WI38 (cell line): ENCODE results near the gene ATR.
"Not testable (repeated sequence)": the region's sequence is repeated elsewhere in the genome, so short reads cannot be mapped to it uniquely, and the experiment has no call there.

Experiments
- H3K4me3 ChIP-seq: 2 replicates; pipeline ENCODE4 v1.5.1; 2011; ENCODE audit warnings: low read depth, mild to moderate bottlenecking, control low read depth, low read length
- TF ChIP-seq, protein P1 (sequence below): IDR thresholded peaks from 2 replicates; pipeline ENCODE4 v1.5.1; 2012; ENCODE audit warnings: low read depth, mild to moderate bottlenecking, control low read depth, low read length

The ATR gene

DNA sequence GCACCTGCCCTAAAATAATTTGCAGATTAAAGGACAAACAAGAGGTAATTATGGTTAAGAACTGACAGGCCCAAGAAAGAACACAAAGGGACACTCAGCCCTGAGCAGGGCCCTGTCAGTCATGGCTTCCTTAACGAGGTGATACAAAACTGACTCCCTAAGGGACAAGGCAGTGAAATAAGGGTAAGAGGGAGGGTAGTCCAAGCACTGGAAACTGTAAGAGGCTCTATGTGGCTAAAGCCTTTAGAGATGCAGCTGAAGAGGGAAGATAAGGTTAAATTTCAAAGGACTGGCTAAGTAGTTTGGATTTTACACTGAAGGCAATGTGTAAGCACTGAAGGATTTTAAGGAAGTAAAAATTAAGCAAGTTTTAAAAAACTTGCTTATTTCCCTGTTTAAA is 3.9 kb downstream of the ATR start:
- TF ChIP-seq, protein P1, sequence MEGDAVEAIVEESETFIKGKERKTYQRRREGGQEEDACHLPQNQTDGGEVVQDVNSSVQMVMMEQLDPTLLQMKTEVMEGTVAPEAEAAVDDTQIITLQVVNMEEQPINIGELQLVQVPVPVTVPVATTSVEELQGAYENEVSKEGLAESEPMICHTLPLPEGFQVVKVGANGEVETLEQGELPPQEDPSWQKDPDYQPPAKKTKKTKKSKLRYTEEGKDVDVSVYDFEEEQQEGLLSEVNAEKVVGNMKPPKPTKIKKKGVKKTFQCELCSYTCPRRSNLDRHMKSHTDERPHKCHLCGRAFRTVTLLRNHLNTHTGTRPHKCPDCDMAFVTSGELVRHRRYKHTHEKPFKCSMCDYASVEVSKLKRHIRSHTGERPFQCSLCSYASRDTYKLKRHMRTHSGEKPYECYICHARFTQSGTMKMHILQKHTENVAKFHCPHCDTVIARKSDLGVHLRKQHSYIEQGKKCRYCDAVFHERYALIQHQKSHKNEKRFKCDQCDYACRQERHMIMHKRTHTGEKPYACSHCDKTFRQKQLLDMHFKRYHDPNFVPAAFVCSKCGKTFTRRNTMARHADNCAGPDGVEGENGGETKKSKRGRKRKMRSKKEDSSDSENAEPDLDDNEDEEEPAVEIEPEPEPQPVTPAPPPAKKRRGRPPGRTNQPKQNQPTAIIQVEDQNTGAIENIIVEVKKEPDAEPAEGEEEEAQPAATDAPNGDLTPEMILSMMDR, result no peak
- H3K4me3 ChIP-seq, result no peak overlapping the region

DNA sequence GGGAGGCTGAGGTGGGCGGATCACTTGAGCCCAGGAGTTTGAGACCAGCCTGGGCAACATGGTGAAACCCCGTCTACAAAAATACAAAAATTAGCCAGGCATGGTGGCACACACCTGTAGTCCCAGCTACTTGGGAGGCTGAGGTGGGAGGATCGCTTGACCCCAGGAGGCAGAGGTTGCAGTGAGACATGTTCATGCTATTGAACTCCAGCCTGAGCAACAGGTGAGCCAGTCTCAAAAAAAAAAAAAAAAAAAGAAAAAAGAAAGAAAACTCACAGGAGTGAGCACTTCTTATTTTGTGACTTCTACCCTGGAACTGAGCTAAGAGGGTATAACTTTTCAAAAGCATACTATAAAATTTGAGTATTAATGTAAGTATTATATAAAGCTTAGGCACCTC is 4.3 kb downstream of the ATR start:
- not testable (repeated sequence) for H3K4me3 ChIP-seq

DNA sequence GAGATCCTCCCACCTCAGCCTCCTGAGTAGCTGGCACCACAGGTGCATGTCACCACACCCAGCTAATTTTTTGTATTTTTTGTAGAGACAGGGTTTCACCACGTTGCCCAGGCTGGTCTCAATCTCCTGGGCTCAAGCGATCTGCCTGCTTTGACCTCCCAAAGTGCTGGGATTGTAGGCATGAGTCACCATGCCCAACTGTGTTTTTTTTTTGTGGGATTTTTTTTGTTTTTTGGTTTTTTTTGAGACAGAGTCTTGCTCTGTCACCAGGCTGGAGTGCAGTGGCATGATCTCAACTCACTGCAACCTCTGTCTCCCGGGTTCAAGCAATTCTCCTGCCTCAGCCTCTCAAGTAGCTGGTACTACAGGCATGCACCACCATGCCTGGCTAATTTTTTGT is 9.1 kb downstream of the ATR start:
- H3K4me3 ChIP-seq, result not testable (repeated sequence)

DNA sequence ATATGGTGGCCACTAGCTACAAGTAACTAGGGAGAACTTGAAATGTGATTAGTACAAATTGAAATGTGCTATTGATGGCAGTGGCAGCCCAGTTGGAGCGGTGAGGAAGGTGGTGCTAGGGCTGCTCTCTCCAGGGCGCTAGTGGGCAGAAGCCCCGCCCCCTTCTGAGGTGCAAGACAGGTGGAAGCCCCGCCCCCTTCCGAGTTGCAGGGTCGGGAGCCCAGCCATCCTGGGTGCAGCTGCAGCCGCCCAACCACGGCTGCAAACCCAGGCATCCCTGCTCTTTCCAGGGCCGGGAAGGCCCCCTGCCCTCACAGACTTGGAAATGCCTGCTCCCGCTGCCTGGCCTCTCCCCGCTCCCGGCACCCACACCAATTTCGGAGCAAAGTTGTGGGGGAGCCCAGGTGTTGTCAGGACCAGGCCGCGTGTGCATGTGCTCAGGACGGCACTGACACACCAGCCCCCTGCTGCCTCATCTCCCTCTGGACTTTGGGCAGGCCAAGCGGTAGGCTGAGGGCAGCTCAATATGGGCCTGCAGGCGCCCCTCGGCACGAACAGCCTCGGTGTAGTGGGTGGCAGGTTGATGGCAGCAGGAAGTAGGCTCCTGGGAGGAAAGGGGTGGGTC is 10.0 kb downstream of the ATR start:
- no peak overlapping the region for H3K4me3 ChIP-seq
- TF ChIP-seq, protein P1, result no peak

DNA sequence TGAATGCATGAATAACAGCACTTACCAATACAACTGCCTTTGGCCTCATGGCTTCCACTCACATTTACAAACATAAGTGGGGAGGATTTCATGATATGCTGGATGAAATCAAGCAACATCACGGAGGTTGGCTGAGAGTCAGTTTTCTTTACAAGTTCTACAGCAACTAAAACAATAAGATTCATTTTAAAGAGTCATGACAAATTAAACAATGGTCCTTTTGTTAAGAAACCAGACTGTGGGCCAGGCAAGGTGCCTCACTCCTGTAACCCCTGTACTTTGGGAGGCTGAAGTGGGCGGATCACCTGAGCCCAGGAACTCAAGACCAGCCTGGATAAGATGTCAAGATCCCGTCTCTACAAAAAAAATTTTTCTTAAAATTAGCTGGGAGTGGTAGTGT is 12.4 kb downstream of the ATR start:
- no peak overlapping the region for H3K4me3 ChIP-seq
- TF ChIP-seq, protein P1, result no peak

DNA sequence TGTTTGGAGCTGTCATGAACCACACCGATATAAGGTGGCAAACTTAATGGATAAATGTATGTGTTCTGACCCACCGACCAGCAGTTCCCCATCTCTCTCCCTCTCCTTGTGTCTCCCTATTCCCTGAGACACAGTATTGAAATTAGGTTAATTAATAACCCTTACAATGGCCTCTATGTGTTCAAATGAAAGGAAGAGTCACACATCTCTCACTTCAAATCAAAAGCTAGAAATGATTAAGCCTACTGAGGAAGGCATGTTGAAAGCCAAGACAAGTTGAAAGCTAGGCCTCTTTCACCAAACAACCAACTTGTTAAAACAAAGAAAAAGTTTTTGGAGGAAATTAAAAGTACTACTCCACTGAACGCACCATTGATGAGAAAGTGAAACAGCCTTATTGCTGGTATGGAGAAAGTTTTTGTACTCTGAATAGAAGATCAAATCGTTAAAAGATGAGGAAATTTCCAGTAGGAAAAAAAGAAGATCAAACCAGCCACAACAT is 15.0 kb downstream of the ATR start:
- TF ChIP-seq, protein P1, result no peak

DNA sequence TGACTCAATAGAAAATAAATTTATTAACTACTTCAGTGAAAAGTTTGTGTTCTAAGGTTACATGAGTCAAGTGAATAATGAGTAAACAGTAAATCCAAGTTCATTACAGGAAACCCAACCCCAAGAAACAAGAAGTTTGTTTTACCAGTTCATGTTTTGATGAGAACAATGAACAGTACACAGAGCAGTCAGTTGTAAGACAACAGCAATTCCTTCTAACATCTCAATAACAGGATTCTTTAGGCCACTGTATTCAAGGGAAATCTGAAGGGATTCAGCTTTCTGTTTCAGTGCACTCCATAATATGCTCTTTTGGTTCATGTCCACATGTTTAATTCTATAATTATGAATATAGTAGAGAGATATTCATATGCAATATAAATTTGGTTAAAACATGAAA is 18.4 kb downstream of the ATR start:
- TF ChIP-seq, protein P1, result no peak
- no peak overlapping the region for H3K4me3 ChIP-seq

More for the DNA sequence above, 15.0 kb downstream of the ATR start:
- no peak overlapping the region for H3K4me3 ChIP-seq

DNA sequence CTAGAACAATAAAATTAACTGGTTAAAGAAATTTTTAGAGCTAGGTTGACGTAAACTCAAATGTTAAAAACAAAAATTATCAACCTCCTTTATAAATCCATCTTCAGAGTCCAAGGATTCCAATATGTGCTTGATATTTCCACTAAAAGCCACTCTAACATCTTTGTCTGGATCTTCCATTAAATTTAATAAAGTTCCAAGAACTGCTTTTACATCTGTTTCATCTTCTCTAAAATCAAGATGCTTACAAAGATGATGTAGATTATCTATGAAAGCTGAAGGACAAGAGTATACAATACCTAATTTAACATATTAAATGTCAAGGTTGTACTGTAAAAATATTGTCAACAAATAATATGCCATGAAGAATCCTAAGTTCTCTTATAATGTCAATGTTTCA is 24.8 kb downstream of the ATR start:
- TF ChIP-seq, protein P1, result no peak
- no peak overlapping the region for H3K4me3 ChIP-seq

DNA sequence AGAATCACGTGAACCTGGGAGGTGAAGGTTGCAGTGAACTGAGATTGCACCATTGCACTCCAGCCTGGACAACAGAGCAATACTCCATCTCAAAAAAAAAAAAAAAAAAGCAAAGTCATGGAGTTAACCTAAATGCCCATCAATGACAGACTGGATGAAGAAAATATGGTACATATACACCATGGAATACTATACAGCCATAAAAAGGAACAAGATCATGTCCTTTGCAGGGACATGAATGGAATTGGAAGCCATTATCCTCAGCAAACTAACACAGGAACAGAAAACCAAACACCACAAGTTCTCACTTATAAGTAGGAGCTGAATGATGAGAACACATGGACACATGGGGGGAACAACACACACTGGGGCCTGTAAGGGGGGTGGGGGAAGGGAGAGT is 26.0 kb downstream of the ATR start:
- not testable (repeated sequence) for H3K4me3 ChIP-seq
